Gastroesophageal sphincter (tissue), 4 donors: ENCODE results near the gene CARD11. TPM values are rescaled to one million over a fixed set of nuclear protein-coding genes. Genes with fewer than 3 reads are reported as not detected.

ENCODE experiments used
- ATAC-seq: fragments of 150-250 bp; one replicate; pipeline ENCODE4 v1.9.1; 2016; ENCODE audit warnings: mild to moderate bottlenecking, moderate library complexity
- H3K27ac ChIP-seq, 4 donors: fragments of 200-600 bp; sonication (generic) in 3 of 4; 1 replicate in 3 of 4; 2 replicates in 1 of 4; pipeline ENCODE4 v1.5.1; 2016 to 2019
- H3K27me3 ChIP-seq: fragments of 200-600 bp; sonication (generic); one replicate; pipeline ENCODE4 v1.5.1; 2019
- H3K36me3 ChIP-seq, 2 donors: fragments of 200-600 bp; sonication (generic); one replicate each; pipeline ENCODE4 v1.5.1; 2019; ENCODE audit warnings: control low read depth in 1 of 2
- H3K4me1 ChIP-seq, 3 donors: fragments of 200-600 bp; sonication (generic); 1 replicate in 2 of 3; 2 replicates in 1 of 3; pipeline ENCODE4 v1.5.1; 2016 to 2019; ENCODE audit warnings: control low read depth in 2 of 3
- H3K4me3 ChIP-seq, 2 donors: fragments of 200-600 bp; sonication (generic); one replicate each; pipeline ENCODE4 v1.5.1; 2019; ENCODE audit warnings: mild to moderate bottlenecking in 1 of 2, moderate library complexity in 1 of 2
- H3K9me3 ChIP-seq, 3 donors: fragments of 200-600 bp; sonication (generic); one replicate each; pipeline ENCODE4 v1.5.1; 2017 to 2019; ENCODE audit warnings: control low read depth in 2 of 3
- EP300 ChIP-seq: sonication (generic); formaldehyde crosslinking; IDR thresholded peaks from one replicate; pipeline ENCODE4 v1.6.1; 2017; ENCODE audit warnings: antibody characterized with exemption, mild to moderate bottlenecking
- POLR2A ChIP-seq, 2 donors: fragments of 450-650 bp; IDR thresholded peaks; one replicate each; pipeline ENCODE4 v1.6.1; 2017; ENCODE audit warnings: antibody characterized with exemption in 2 of 2, mild to moderate bottlenecking in 2 of 2, moderate library complexity in 1 of 2
- POLR2AphosphoS5 ChIP-seq: sonication (generic); formaldehyde crosslinking; IDR thresholded peaks from one replicate; pipeline ENCODE4 v1.6.1; 2017; ENCODE audit warnings: antibody characterized with exemption
- WGBS, 2 donors: methylation state at CpG; one replicate each; pipeline ENCODE4 v1.1.5; 2018; ENCODE audit warnings: low coverage in 1 of 2; 5-methylcytosine and 5-hydroxymethylcytosine counted together
- total RNA-seq, 4 donors: library from RNA; depleted of rRNA; stranded (reverse); fragments of >200 nt; gene quantifications; one replicate each; pipeline ENCODE4 v1.1.0, GENCODE V29; 2016
- TF ChIP-seq, protein P1 (sequence below), 4 experiments: fragments of 200-600 bp in 2 of 4; fragments of 450-650 bp in 2 of 4; sonication (generic) in 1 of 4; IDR thresholded peaks; one replicate each; pipeline ENCODE4 v1.5.1; 2017 to 2019; ENCODE audit warnings: antibody characterized with exemption in 4 of 4, mild to moderate bottlenecking in 2 of 4, moderate library complexity in 2 of 4

Gene CARD11
- total RNA-seq, 4 donors from 2014 or later, result 0.27 to 0.67 (median 0.45) TPM

DNA sequence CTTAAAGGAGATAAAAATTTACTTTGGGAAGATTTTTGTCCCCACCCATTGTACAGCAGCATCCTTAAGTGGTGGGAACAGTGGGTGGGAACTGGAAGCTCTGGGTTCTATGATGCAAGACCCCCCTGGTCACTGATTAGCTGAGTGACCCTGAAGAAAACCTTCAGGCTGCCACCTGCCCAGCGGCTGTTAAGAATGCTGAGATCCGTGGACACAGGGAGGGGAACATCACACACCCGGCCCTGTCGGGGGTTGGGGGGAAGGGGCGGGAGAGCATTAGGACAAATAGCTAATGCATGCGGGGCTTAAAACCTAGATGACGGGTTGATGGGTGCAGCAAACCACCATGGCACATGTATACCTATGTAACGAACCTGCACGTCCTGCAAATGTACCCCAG is 14.5 kb downstream of the CARD11 start:
- H3K4me1 ChIP-seq, result no peaks in the 10 kb centered on the region
- H3K9me3 ChIP-seq, result peaks cover 0 to 21% (median 0%) of the 10 kb centered on the region in 3 donors
- TF ChIP-seq POLR2AphosphoS5, result no peak
- TF ChIP-seq EP300, result no peak
- TF ChIP-seq POLR2A (IDR thresholded peaks at IDR 0.05), result no peak
- TF ChIP-seq, protein P1, sequence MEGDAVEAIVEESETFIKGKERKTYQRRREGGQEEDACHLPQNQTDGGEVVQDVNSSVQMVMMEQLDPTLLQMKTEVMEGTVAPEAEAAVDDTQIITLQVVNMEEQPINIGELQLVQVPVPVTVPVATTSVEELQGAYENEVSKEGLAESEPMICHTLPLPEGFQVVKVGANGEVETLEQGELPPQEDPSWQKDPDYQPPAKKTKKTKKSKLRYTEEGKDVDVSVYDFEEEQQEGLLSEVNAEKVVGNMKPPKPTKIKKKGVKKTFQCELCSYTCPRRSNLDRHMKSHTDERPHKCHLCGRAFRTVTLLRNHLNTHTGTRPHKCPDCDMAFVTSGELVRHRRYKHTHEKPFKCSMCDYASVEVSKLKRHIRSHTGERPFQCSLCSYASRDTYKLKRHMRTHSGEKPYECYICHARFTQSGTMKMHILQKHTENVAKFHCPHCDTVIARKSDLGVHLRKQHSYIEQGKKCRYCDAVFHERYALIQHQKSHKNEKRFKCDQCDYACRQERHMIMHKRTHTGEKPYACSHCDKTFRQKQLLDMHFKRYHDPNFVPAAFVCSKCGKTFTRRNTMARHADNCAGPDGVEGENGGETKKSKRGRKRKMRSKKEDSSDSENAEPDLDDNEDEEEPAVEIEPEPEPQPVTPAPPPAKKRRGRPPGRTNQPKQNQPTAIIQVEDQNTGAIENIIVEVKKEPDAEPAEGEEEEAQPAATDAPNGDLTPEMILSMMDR (IDR thresholded peaks at IDR 0.05), result no peak
- H3K27ac ChIP-seq, result no peak overlapping the region
- H3K36me3 ChIP-seq, result no peaks in the 10 kb centered on the region
- WGBS, 2 donors, result 56 to 62% methylated on average over 6 to 9 of the region's 9 CpGs
- peaks cover 55% of the 10 kb centered on the region for H3K27me3 ChIP-seq
- no peak for ATAC-seq
- no peak overlapping the region for H3K4me3 ChIP-seq

DNA sequence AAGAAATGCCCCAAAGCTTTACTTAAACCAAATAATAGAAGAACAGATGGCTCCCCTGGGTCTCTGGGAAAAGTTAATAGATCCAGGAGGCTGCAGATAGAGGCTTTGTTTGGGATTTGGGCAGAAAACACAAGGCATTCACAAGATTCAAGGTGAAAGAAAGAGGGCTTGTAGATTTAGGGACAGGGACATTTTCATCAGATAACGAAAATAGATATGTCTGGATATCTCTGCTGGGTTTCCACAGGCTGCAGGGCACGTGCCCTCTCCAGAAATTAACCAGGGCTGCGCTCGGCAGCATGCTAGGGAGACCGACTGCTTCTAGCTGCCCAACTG is 14.9 kb downstream of the CARD11 start:
- no peak for ATAC-seq
- WGBS, 2 donors, result 71 to 77% methylated on average over 5 of the region's 5 CpGs
- peaks cover 0 to 21% (median 0%) of the 10 kb centered on the region in 3 donors for H3K9me3 ChIP-seq
- no peak overlapping the region for H3K27ac ChIP-seq
- H3K36me3 ChIP-seq, result no peaks in the 10 kb centered on the region
- no peaks in the 10 kb centered on the region for H3K4me1 ChIP-seq
- TF ChIP-seq, protein P1 (IDR thresholded peaks at IDR 0.05), result no peak
- TF ChIP-seq POLR2AphosphoS5 (no peak), EP300 (no peak), POLR2A (IDR thresholded peaks at IDR 0.05) (no peak)
- no peak overlapping the region for H3K4me3 ChIP-seq
- H3K27me3 ChIP-seq, result peaks cover 59% of the 10 kb centered on the region

DNA sequence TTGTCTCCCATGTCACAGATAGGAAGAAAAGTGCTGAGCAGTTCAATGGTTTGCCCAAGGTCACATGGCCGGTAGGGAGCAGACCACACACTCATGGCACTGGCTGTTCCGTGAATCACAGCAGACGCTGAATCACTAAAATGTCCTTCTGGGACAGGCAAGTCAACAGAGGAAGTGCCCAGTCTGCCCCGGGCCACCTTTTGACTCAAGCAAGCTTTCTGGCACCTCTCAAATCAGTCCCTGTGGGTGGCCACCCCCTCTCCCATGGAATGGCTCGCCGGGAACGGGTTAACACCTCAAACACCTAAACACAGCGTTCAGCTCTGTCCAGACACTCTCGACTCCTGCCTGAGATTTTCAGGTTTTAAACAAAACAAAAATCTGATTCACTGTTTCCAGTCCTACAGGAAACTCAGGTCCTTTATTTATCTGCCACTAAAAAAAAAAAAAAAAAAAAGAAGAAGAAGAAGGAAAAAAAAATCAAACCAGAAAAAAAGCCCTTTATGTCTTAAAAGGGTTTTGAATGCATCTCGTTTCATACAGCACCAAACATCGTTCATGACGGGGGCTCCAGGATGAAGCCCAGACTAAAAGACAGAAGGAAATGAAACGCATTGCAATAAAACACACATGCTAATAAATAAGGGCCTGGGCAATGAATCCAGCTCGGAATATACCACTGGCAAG is 15.5 kb downstream of the CARD11 start:
- WGBS, 2 donors, result 10 to 18% methylated on average over 6 to 13 of the region's 14 CpGs
- Histone ChIP-seq H3K36me3 (no peaks in the 10 kb centered on the region), H3K9me3 (peaks cover 0 to 21% (median 0%) of the 10 kb centered on the region in 3 donors), H3K27ac (no peak overlapping the region), H3K4me1 (no peaks in the 10 kb centered on the region), H3K4me3 (no peak overlapping the region), H3K27me3 (peaks cover 61% of the 10 kb centered on the region)
- TF ChIP-seq, protein P1 (IDR thresholded peaks at IDR 0.05), result no peak
- TF ChIP-seq POLR2AphosphoS5, result no peak
- TF ChIP-seq EP300, result no peak
- TF ChIP-seq POLR2A (IDR thresholded peaks at IDR 0.05), result no peak
- no peak for ATAC-seq

DNA sequence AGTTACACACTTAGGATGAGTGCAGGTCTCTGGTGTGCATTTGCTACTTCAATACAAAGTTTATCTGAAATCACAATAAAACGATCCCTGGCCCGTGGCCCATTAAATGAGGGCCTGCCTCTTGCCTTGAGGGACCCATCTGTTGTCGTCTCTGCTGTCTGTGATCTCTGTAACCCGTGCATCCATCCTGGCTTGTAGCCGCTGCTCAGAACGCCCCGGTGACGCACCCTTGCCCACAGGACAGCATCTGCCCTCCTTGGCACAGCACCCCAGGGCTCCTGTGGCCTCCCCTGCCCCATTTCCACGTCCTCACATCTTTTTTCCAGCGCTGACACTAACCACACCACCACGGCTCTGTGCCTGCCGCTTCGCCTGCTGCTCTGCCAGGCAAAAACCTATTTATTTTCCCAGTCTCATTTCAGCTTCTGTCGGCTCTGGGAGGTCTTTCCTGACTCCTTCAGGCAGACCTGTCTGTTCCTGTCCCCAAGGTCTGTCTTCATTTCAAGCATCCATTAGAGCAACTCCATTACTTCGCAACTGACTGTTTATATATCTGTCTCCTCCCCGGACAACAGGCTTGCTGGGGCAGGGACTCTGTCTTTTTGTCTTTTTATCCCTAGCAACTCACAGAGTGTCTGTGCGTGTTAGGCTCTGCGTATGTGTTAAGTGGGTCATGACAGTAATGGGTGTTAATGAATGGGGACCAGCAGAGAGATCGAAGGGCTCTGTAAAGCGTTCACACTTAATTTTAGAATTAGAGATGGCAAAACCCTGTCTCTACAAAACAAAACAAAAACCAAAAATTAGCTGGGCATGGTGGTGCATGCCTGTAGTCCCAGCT is 16.4 kb downstream of the CARD11 start:
- ATAC-seq, result no peak
- no peak overlapping the region for H3K4me3 ChIP-seq
- H3K9me3 ChIP-seq, result peaks cover 0 to 21% (median 0%) of the 10 kb centered on the region in 3 donors
- H3K4me1 ChIP-seq, result no peaks in the 10 kb centered on the region
- WGBS, 2 donors, result 43 to 44% methylated on average over 9 to 18 of the region's 20 CpGs
- TF ChIP-seq POLR2A (IDR thresholded peaks at IDR 0.05) (no peak), POLR2AphosphoS5 (no peak), EP300 (no peak)
- TF ChIP-seq, protein P1 (IDR thresholded peaks at IDR 0.05), result no peak
- H3K27me3 ChIP-seq, result peaks cover 61% of the 10 kb centered on the region
- H3K36me3 ChIP-seq, result no peaks in the 10 kb centered on the region
- H3K27ac ChIP-seq, result no peak overlapping the region
